ENCODE results near the gene ZBTB39.
"Not testable (repeated sequence)": the region's sequence is repeated elsewhere in the genome, so short reads cannot be mapped to it uniquely, and the experiment has no call there.

Gene ZBTB39

GRCh38 chr12:57005980-57006808 lies at the start of gene ZBTB39:
Gene ZBTB39, minus strand, starts transcription at chr12:57006546. Its CDS starts 1,629 bp downstream, at chr12:57004917.
- DNase-seq, result no peak

DNA sequence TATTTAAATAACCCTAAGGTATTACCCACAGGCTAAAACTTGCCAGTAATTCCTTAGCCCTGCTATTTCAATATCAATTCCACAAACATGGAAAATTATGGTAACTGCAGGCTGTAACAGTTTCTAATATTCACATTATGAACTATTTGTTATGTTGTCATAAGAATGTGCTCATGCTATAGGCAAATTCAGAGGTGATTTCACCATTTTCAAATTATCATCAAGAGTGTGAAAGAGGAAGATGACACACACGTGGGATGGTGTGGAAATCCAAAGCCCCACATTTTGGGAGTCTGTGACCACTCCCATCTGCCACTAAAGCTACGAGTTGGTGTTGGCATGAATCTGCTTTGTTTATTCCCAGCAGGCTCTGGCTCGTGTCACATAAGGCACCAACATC lies 49.5 kb upstream of the ZBTB39 start:
- no peak for DNase-seq

DNA sequence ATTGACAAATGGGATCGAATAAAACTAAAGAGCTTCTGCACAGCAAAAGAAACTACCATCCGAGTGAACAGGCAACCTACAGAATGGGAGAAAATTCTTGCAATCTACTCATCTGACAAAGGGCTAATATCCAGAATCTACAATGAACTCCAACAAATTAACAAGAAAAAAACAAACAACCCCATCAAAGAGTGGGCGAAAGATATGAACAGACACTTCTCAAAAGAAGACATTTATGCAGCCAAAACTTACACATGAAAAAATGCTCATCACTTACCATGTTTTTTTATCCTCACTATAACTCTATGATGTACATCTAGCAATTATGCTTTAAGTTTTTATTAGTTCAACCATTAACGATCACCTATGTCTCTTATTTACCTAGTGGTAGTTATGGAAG lies 47.6 kb upstream of the ZBTB39 start:
- DNase-seq, result not testable (repeated sequence)

DNA sequence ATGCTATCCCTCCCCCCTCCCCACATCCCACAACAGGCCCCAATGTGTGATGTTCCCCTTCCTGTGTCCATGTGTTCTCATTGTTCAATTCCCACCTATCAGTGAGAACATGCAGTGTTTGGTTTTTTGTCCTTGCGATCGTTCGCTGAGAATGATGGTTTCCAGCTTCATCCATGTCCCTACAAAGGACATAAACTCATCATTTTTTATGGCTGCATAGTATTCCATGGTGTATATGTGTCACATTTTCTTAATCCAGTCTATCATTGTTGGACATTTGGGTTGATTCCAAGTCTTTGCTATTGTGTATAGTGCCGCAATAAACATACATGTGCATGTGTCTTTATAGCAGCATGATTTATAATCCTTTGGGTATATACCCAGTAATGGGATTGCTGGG lies 46.8 kb upstream of the ZBTB39 start:
- not testable (repeated sequence) for DNase-seq

GRCh38 chr12:57051011-57051410 lies 44.7 kb upstream of the ZBTB39 start:
- DNase-seq, result no peak

GRCh38 chr12:57049890-57050289 lies 43.5 kb upstream of the ZBTB39 start, which contains the start of gene MYO1A:
Gene MYO1A, minus strand, starts transcription at chr12:57050129. Its CDS starts 1,806 bp downstream, at chr12:57048323.
- no peak for DNase-seq

- DNase-seq, result no peak
Measured at GRCh38 chr12:57049119-57049446, 42.7 kb upstream of the ZBTB39 start.

- no peak for DNase-seq
Measured at GRCh38 chr12:57048423-57049118, 42.2 kb upstream of the ZBTB39 start.

GRCh38 chr12:57047981-57048380 lies 41.6 kb upstream of the ZBTB39 start:
- no peak for DNase-seq

- no peak for DNase-seq
Measured at GRCh38 chr12:57046947-57047890, 40.9 kb upstream of the ZBTB39 start.

DNA sequence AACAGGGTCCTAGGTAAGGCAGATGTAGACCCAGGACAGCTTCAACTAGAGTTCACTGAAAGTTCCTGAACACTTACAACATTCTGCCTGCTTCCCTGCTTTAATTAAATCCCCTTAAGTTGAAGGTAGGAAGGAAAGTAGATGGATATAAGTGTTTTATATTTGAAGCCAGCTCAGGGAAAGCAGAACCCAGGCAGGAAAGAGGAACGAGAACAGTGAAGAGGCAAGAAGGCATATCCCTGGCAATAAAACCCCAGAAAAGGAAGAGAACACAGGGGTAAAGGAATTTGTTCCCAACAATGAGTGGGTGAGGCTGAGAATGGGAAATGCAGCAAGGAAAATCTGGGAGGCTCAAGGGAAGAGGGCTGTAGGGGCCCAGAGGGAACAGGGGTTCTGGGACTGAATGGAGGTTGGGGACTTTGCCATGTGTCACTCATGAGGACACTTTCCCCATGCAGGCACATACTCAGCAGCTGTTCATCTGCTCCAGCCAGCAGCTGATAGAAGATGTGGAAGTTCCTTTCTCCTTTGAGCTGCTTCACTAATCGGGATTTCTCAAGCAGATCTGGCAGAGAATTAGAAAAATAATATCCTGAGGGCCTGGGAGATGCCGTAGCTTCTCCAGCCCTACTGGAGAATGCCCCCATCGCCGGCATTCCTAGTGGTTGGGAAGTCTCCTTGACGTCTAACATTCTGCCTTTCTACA lies 39.9 kb upstream of the ZBTB39 start:
- no peak for DNase-seq

GRCh38 chr12:57044889-57045288 lies 38.5 kb upstream of the ZBTB39 start:
- no peak for DNase-seq

GRCh38 chr12:57044468-57044867 lies 38.1 kb upstream of the ZBTB39 start:
- DNase-seq, result no peak

- DNase-seq, result no peak
Measured at GRCh38 chr12:57042695-57043094, 36.3 kb upstream of the ZBTB39 start.

- DNase-seq, result no peak
Measured at GRCh38 chr12:57040750-57041149, 34.4 kb upstream of the ZBTB39 start.

- DNase-seq, result no peak
Measured at GRCh38 chr12:57040211-57040610, 33.9 kb upstream of the ZBTB39 start.

- no peak for DNase-seq
Measured at GRCh38 chr12:57039016-57039798, 32.9 kb upstream of the ZBTB39 start.

- no peak for DNase-seq
Measured at GRCh38 chr12:57037264-57037663, 30.9 kb upstream of the ZBTB39 start.

GRCh38 chr12:57033431-57033830 lies 27.1 kb upstream of the ZBTB39 start:
- no peak for DNase-seq

DNA sequence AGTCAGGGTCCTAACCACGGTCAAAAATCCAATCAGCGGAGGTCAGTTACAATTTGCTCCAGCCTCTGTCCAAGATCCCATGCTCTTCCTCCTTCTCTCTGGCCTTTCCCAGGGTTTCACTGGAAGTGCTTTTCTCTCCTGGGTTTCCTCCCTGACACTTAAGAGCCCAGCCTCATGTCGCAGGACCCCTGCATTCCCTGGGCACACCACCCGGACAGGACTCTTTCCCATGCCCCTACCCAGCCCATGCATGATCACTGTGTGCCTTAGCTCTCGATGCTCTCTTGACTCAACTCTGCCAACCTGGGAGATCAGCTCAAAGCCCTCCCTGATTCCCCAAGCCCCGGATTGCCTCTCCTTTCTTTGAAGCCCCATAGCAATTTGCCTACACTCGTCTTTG lies 25.4 kb upstream of the ZBTB39 start:
- no peak for DNase-seq

DNA sequence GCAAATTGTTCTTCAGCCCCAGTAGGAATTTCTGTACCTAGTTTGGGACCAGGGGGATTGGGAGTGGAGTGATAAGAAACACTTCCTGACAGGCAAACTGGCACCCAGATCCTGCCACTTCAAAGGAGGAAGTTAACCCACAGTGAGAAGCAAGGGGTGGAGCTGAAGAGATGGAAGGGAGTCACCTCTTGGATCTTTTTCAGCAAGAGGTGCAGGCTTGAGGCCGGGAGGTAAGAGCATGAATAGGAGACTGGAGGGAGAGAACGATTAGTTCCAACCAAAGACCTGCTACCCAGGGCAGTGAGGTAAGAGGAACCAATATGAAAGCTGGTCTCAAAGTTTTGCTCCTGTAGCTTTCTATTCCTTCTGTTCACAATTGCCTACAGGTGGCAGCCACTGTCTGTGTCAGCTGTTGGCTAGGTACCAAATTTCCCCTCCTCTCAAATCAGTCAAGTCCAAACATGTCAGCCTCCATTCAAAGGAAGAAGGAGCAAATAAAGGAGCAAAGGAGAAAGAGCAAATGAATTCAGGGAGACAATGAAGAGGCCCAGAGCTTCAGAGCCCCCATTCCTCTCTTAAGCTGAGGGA lies 24.9 kb upstream of the ZBTB39 start:
- DNase-seq, result peak; percentile 39
